Measurements from ENCODE around the gene CRADD. TPM values are rescaled to one million over a fixed set of nuclear protein-coding genes. Genes with fewer than 3 reads are reported as not detected.

Gene CRADD
- polyA plus RNA-seq, 3 donors: 12.2 to 12.4 (median 12.3) TPM

GRCh38 chr12:93894391-93895088 lies 217.4 kb downstream of the CRADD start:
- DNase-seq: peak; percentile 64

- no peak for DNase-seq
These were observed 217.9 kb downstream of the CRADD start for GRCh38 chr12:93895089-93895445.

- DNase-seq: no peak
These were observed 219.3 kb downstream of the CRADD start for GRCh38 chr12:93896427-93896826.

- no peak for DNase-seq
These were observed 219.8 kb downstream of the CRADD start for GRCh38 chr12:93896952-93897351.

- no peak for DNase-seq
These were observed 224.6 kb downstream of the CRADD start for GRCh38 chr12:93901739-93902138.

GRCh38 chr12:93902192-93902591 lies 225.0 kb downstream of the CRADD start:
- DNase-seq: no peak

- no peak for DNase-seq
These were observed 225.8 kb downstream of the CRADD start for GRCh38 chr12:93902736-93903562.

GRCh38 chr12:93904124-93904523 lies 226.9 kb downstream of the CRADD start:
- DNase-seq: no peak

- DNase-seq: no peak
These were observed 231.1 kb downstream of the CRADD start for GRCh38 chr12:93908264-93908663.

- no peak for DNase-seq
These were observed 231.8 kb downstream of the CRADD start for GRCh38 chr12:93908846-93909567.

GRCh38 chr12:93911396-93911795 lies 234.2 kb downstream of the CRADD start:
- no peak for DNase-seq

GRCh38 chr12:93912086-93912733 lies 235.0 kb downstream of the CRADD start:
- no peak for DNase-seq

- DNase-seq: no peak
These were observed 236.7 kb downstream of the CRADD start for GRCh38 chr12:93913845-93914244.

- no peak for DNase-seq
These were observed 237.1 kb downstream of the CRADD start for GRCh38 chr12:93914281-93914680.

- DNase-seq: no peak
These were observed 238.2 kb downstream of the CRADD start for GRCh38 chr12:93915411-93915810.

GRCh38 chr12:93916402-93916801 lies 239.2 kb downstream of the CRADD start:
- no peak for DNase-seq

- DNase-seq: no peak
These were observed 241.1 kb downstream of the CRADD start for GRCh38 chr12:93918262-93918661.

GRCh38 chr12:93918900-93919299 lies 241.7 kb downstream of the CRADD start:
- no peak for DNase-seq

GRCh38 chr12:93921521-93921920 lies 244.3 kb downstream of the CRADD start:
- DNase-seq: no peak

GRCh38 chr12:93922583-93923006 lies 245.4 kb downstream of the CRADD start:
- no peak for DNase-seq

GRCh38 chr12:93924367-93924766 lies 247.2 kb downstream of the CRADD start:
- no peak for DNase-seq

GRCh38 chr12:93925585-93926205 lies 248.5 kb downstream of the CRADD start:
- no peak for DNase-seq
